Measurements from ENCODE around the gene IFT88.

The IFT88 gene

GRCh38 chr13:20588529-20589110, 21.7 kb downstream of the IFT88 start:
- Histone ChIP-seq H3K27me3 (no peaks in the 10 kb centered on the region), H3K36me3 (no peaks in the 10 kb centered on the region), H3K9me3 (peaks cover 3% of the 10 kb centered on the region), H3K4me1 (ENCODE audit: control insufficient read depth in 1 of 2, insufficient read depth in 1 of 2, low read depth in 1 of 2, low read length in 1 of 2) (no peaks in the 10 kb centered on the region), H3K4me3 (ENCODE audit: low read depth in 1 of 2, low read length in 1 of 2) (no peak overlapping the region), H3K27ac (no peak overlapping the region)
- TF ChIP-seq, protein P1, sequence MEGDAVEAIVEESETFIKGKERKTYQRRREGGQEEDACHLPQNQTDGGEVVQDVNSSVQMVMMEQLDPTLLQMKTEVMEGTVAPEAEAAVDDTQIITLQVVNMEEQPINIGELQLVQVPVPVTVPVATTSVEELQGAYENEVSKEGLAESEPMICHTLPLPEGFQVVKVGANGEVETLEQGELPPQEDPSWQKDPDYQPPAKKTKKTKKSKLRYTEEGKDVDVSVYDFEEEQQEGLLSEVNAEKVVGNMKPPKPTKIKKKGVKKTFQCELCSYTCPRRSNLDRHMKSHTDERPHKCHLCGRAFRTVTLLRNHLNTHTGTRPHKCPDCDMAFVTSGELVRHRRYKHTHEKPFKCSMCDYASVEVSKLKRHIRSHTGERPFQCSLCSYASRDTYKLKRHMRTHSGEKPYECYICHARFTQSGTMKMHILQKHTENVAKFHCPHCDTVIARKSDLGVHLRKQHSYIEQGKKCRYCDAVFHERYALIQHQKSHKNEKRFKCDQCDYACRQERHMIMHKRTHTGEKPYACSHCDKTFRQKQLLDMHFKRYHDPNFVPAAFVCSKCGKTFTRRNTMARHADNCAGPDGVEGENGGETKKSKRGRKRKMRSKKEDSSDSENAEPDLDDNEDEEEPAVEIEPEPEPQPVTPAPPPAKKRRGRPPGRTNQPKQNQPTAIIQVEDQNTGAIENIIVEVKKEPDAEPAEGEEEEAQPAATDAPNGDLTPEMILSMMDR (IDR thresholded peaks at IDR 0.05): no peak

DNA sequence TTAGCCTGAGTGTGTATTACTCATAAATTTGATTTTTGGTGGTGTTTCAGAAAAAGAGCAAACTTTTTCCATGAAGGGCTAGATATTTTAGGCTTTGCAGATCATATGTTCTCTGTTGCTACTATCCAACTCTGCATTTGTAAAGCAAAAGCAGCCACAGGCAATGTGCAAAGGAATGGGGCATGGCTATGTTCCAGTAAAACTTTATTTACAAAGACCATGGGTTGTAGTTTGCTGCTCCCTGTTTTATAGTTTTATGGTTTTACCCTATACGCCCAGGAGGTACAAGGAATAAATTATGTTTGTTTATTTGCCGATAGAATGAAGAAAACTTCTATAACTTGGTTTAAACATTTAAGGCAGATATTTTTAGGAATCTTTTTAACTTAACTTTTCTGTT, 23.6 kb downstream of the IFT88 start:
- no peak overlapping the region for H3K27ac ChIP-seq
- no peaks in the 10 kb centered on the region for H3K4me1 ChIP-seq (ENCODE audit: control insufficient read depth in 1 of 2, insufficient read depth in 1 of 2, low read depth in 1 of 2, low read length in 1 of 2)
- no peak overlapping the region for H3K4me3 ChIP-seq (ENCODE audit: low read depth in 1 of 2, low read length in 1 of 2)
- TF ChIP-seq, protein P1 (IDR thresholded peaks at IDR 0.05): no peak
- H3K27me3 ChIP-seq: no peaks in the 10 kb centered on the region
- H3K9me3 ChIP-seq: no peaks in the 10 kb centered on the region
- H3K36me3 ChIP-seq: no peaks in the 10 kb centered on the region

- no peaks in the 10 kb centered on the region for H3K27me3 ChIP-seq
- no peak overlapping the region for H3K4me3 ChIP-seq (ENCODE audit: low read depth in 1 of 2, low read length in 1 of 2)
- H3K9me3 ChIP-seq: no peaks in the 10 kb centered on the region
- H3K27ac ChIP-seq: no peak overlapping the region
- no peaks in the 10 kb centered on the region for H3K4me1 ChIP-seq (ENCODE audit: control insufficient read depth in 1 of 2, insufficient read depth in 1 of 2, low read depth in 1 of 2, low read length in 1 of 2)
- no peaks in the 10 kb centered on the region for H3K36me3 ChIP-seq
- TF ChIP-seq, protein P1 (IDR thresholded peaks at IDR 0.05): no peak
Observed at GRCh38 chr13:20592606-20593005, 25.6 kb downstream of the IFT88 start.

DNA sequence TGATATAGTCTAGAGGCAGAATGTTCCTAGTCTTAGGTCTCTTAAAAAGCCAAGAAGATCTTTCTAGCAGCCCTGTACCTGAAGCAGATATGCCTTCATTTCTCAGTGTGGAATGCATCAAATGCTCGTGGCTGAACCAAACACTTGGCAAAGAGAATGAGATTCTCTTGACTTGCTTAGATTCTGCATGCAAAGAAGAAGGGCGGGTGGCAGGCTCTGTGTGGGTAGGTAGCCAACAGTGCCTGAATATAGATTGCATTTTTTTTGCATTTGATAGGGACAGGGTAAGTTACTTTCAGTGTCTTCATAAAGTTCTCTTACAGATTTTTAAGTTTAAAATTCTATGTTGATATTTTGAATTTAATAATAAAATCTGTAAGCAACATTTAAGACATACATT, 27.3 kb downstream of the IFT88 start:
- no peaks in the 10 kb centered on the region for H3K36me3 ChIP-seq
- H3K4me3 ChIP-seq (ENCODE audit: low read depth in 1 of 2, low read length in 1 of 2): no peak overlapping the region
- no peaks in the 10 kb centered on the region for H3K27me3 ChIP-seq
- no peaks in the 10 kb centered on the region for H3K9me3 ChIP-seq
- H3K27ac ChIP-seq: no peak overlapping the region
- no peaks in the 10 kb centered on the region for H3K4me1 ChIP-seq (ENCODE audit: control insufficient read depth in 1 of 2, insufficient read depth in 1 of 2, low read depth in 1 of 2, low read length in 1 of 2)
- TF ChIP-seq, protein P1 (IDR thresholded peaks at IDR 0.05): no peak

- TF ChIP-seq, protein P1 (IDR thresholded peaks at IDR 0.05): no peak
- Histone ChIP-seq H3K27ac (no peak overlapping the region), H3K9me3 (no peaks in the 10 kb centered on the region), H3K36me3 (peaks cover 14% of the 10 kb centered on the region), H3K4me3 (ENCODE audit: low read depth in 1 of 2, low read length in 1 of 2) (no peak overlapping the region), H3K4me1 (ENCODE audit: control insufficient read depth in 1 of 2, insufficient read depth in 1 of 2, low read depth in 1 of 2, low read length in 1 of 2) (no peaks in the 10 kb centered on the region), H3K27me3 (no peaks in the 10 kb centered on the region)
Observed at GRCh38 chr13:20607015-20607414, 40.1 kb downstream of the IFT88 start.
